HEK293 (cell line): ENCODE results near the gene SSH3.

Source experiments
- CTCF ChIA-PET: fragments of 350-600 bp; formaldehyde crosslinking; extraction: SDS; loops from one replicate; lab custom pipeline; 2021; ENCODE audit warnings: antibody characterized with exemption; lab: Yijun Ruan, JAX
- POLR2A ChIA-PET: fragments of 300-600 bp; formaldehyde crosslinking; extraction: SDS; loops from one replicate; lab custom pipeline; 2020; ENCODE audit warnings: antibody characterized with exemption, inconsistent platforms; lab: Yijun Ruan, JAX
- H3K27ac ChIP-seq: fragments of 200-500 bp; sonication (Bioruptor generic); 2 replicates; pipeline ENCODE4 v1.5.1; 2014; ENCODE audit warnings: low read depth, low read length, control low read depth, inconsistent platforms; ENCODE audit errors: extremely low read depth
- H3K36me3 ChIP-seq, 2 experiments: fragments of 200-500 bp in 1 of 2; sonication (Bioruptor generic) in 1 of 2; 1 replicate in 1 of 2; 2 replicates in 1 of 2; pipeline ENCODE4 v1.5.1; 2014 to 2017; ENCODE audit warnings: inconsistent platforms in 2 of 2, low read length in 2 of 2; ENCODE audit not compliant: control insufficient read depth in 2 of 2, insufficient read depth in 1 of 2
- H3K4me1 ChIP-seq: fragments of 200-500 bp; sonication (Bioruptor generic); 2 replicates; pipeline ENCODE4 v1.5.1; 2014; ENCODE audit warnings: mild to moderate bottlenecking, low read length, inconsistent platforms; ENCODE audit not compliant: control insufficient read depth, insufficient read depth
- H3K4me3 ChIP-seq: 2 replicates; pipeline ENCODE4 v1.5.1; 2011; ENCODE audit warnings: low read depth, mild to moderate bottlenecking, control low read depth, low read length, moderate library complexity
- H3K9me3 ChIP-seq: fragments of 200-500 bp; sonication (Bioruptor generic); 2 replicates; pipeline ENCODE4 v1.5.1; 2014; ENCODE audit warnings: low read depth, low read length, inconsistent platforms; ENCODE audit not compliant: control insufficient read depth, insufficient read depth
- BCL6B ChIP-seq: fragments of 450-650 bp; formaldehyde crosslinking; IDR thresholded peaks from 2 replicates; pipeline ENCODE4 v1.5.1; 2017; ENCODE audit warnings: missing biosample characterization, missing genetic modification characterization
- HOXA7 ChIP-seq: sonication (generic); formaldehyde crosslinking; IDR thresholded peaks from 2 replicates; pipeline ENCODE4 v1.8.1; 2022; ENCODE audit warnings: missing genetic modification reagents, borderline replicate concordance
- HOXD13 ChIP-seq: sonication (generic); formaldehyde crosslinking; IDR thresholded peaks from 2 replicates; pipeline ENCODE4 v1.8.0; 2022; ENCODE audit warnings: missing genetic modification reagents, borderline replicate concordance
- KLF1 ChIP-seq: fragments of 450-650 bp; formaldehyde crosslinking; IDR thresholded peaks from 2 replicates; pipeline ENCODE4 v1.5.1; 2016; ENCODE audit warnings: missing biosample characterization, missing genetic modification characterization
- KLF17 ChIP-seq: fragments of 450-650 bp; formaldehyde crosslinking; IDR thresholded peaks from 2 replicates; pipeline ENCODE4 v1.5.1; 2016; ENCODE audit warnings: missing biosample characterization, missing genetic modification characterization
- PATZ1 ChIP-seq: fragments of 450-650 bp; formaldehyde crosslinking; IDR thresholded peaks from 2 replicates; pipeline ENCODE4 v1.5.1; 2016; ENCODE audit warnings: missing biosample characterization, missing genetic modification characterization
- SCRT1 ChIP-seq: fragments of 450-650 bp; formaldehyde crosslinking; IDR thresholded peaks from 2 replicates; pipeline ENCODE4 v1.5.1; 2016; ENCODE audit warnings: missing biosample characterization, missing genetic modification characterization, borderline replicate concordance
- ZBTB1 ChIP-seq: fragments of 450-650 bp; formaldehyde crosslinking; IDR thresholded peaks from 2 replicates; pipeline ENCODE4 v1.5.1; 2016; ENCODE audit warnings: missing biosample characterization, missing genetic modification characterization
- ZFHX2 ChIP-seq: fragments of 450-650 bp; formaldehyde crosslinking; conservative IDR thresholded peaks from 2 replicates; pipeline ENCODE4 v1.5.1; 2016; ENCODE audit warnings: missing biosample characterization, missing genetic modification characterization
- ZFP69B ChIP-seq: fragments of 450-650 bp; formaldehyde crosslinking; IDR thresholded peaks from 2 replicates; pipeline ENCODE4 v1.5.1; 2016; ENCODE audit warnings: missing biosample characterization, missing genetic modification characterization
- ZIC2 ChIP-seq: fragments of 450-650 bp; formaldehyde crosslinking; IDR thresholded peaks from 2 replicates; pipeline ENCODE4 v1.5.1; 2016; ENCODE audit warnings: missing biosample characterization, missing genetic modification characterization
- ZNF211 ChIP-seq: fragments of 450-650 bp; formaldehyde crosslinking; IDR thresholded peaks from 2 replicates; pipeline ENCODE4 v1.5.1; 2016; ENCODE audit warnings: low read depth, missing biosample characterization, missing genetic modification characterization
- ZNF221 ChIP-seq: fragments of 450-650 bp; formaldehyde crosslinking; IDR thresholded peaks from 2 replicates; pipeline ENCODE4 v1.5.1; 2017; ENCODE audit warnings: missing biosample characterization, missing genetic modification characterization, borderline replicate concordance
- ZNF223 ChIP-seq: fragments of 450-650 bp; formaldehyde crosslinking; IDR thresholded peaks from 2 replicates; pipeline ENCODE4 v1.5.1; 2016; ENCODE audit warnings: missing biosample characterization, missing genetic modification characterization
- ZNF280C ChIP-seq: fragments of 450-650 bp; formaldehyde crosslinking; IDR thresholded peaks from 2 replicates; pipeline ENCODE4 v1.5.1; 2016; ENCODE audit warnings: missing biosample characterization, missing genetic modification characterization
- ZNF302 ChIP-seq: fragments of 450-650 bp; formaldehyde crosslinking; IDR thresholded peaks from 2 replicates; pipeline ENCODE4 v1.5.1; 2016; ENCODE audit warnings: missing biosample characterization, missing genetic modification characterization, low read depth
- ZNF398 ChIP-seq: fragments of 450-650 bp; formaldehyde crosslinking; IDR thresholded peaks from 2 replicates; pipeline ENCODE4 v1.5.1; 2017; ENCODE audit warnings: missing biosample characterization, missing genetic modification characterization
- ZNF513 ChIP-seq: fragments of 450-650 bp; IDR thresholded peaks from 2 replicates; pipeline ENCODE4 v1.5.1; 2018; ENCODE audit warnings: missing biosample characterization, missing genetic modification characterization
- ZNF514 ChIP-seq: fragments of 450-650 bp; formaldehyde crosslinking; IDR thresholded peaks from 2 replicates; pipeline ENCODE4 v1.5.1; 2016; ENCODE audit warnings: missing biosample characterization, missing genetic modification characterization
- ZNF600 ChIP-seq: fragments of 450-650 bp; formaldehyde crosslinking; IDR thresholded peaks from 2 replicates; pipeline ENCODE4 v1.5.1; 2016; ENCODE audit warnings: missing biosample characterization, missing genetic modification characterization

Gene SSH3

GRCh38 chr11:67354075-67355022 lies 51.0 kb downstream of the SSH3 start (continued):
- TF ChIP-seq ZNF513 (tag by site-specific recombination) (no peak), ZIC2 (tag by site-specific recombination) (peak; percentile 70), ZBTB1 (no peak), HOXA7 (no peak), ZNF600 (0 out of 2 replicates have a peak, but pooled peaks have one; percentile 27), ZFHX2 (peak; percentile 60; the same call in 1 of the 2 replicates)

GRCh38 chr11:67355023-67355793 lies 51.9 kb downstream of the SSH3 start:
- H3K36me3 ChIP-seq, result no peaks in the 10 kb centered on the region
- no peaks in the 10 kb centered on the region for H3K4me1 ChIP-seq
- H3K9me3 ChIP-seq, result no peaks in the 10 kb centered on the region
- no peak overlapping the region for H3K4me3 ChIP-seq
- no peak for TF ChIP-seq ZNF514
- TF ChIP-seq KLF1 (tag by site-specific recombination), result peak; percentile 84
- peak; percentile 32; the same call in 1 of the 2 replicates for TF ChIP-seq ZFP69B
- TF ChIP-seq ZNF280C (tag by site-specific recombination), result no peak
- TF ChIP-seq KLF17, result peak; percentile 21; the same call in 1 of the 2 replicates
- no peak for TF ChIP-seq ZNF211
- no peak for TF ChIP-seq ZNF398 (tag by site-specific recombination)
- ChIA-PET CTCF (interaction anchor here (0.9 to 30.4 kb wide), 6 partner anchors 8 to 150 kb away, joined by 3 to 898 read pairs (median 9); partner anchors contain the start of genes CLCF1, PITPNM1, PPP1CA and RAD9A), POLR2A (interaction anchor here (0.5 to 3.3 kb wide), 5 partner anchors 13 to 307 kb away, joined by 5 to 30 read pairs (median 8); partner anchors contain the start of genes CLCF1 and RAD9A)
- H3K27ac ChIP-seq, result no peak overlapping the region

- Histone ChIP-seq H3K4me3 (no peak overlapping the region), H3K36me3 (no peaks in the 10 kb centered on the region), H3K9me3 (no peaks in the 10 kb centered on the region), H3K4me1 (no peaks in the 10 kb centered on the region), H3K27ac (no peak overlapping the region)
- ChIA-PET POLR2A (interaction anchor here (1.1 to 3.3 kb wide), 5 partner anchors 12 to 36 kb away, joined by 6 to 30 read pairs (median 8); partner anchors contain the start of genes CLCF1 and RAD9A), CTCF (interaction anchor here (0.5 to 30.4 kb wide), 12 partner anchors 10 to 272 kb away, joined by 3 to 898 read pairs (median 4); partner anchors contain the start of genes CLCF1, PITPNM1, RAD9A and RPS6KB2)
- TF ChIP-seq SCRT1 (tag by site-specific recombination) (no peak), ZNF302 (tag by site-specific recombination) (no peak), BCL6B (tag by site-specific recombination) (no peak), ZNF221 (tag by site-specific recombination) (no peak), ZNF223 (tag by site-specific recombination) (no peak), HOXD13 (CRISPR knock-in tag) (no peak), PATZ1 (tag by site-specific recombination) (no peak)
These were observed 52.6 kb downstream of the SSH3 start for GRCh38 chr11:67355794-67356386.
